Panc1 (cell line): Measurements from ENCODE around the gene PRR29. TPM values are rescaled to one million over a fixed set of nuclear protein-coding genes. Genes with fewer than 3 reads are reported as not detected.

ENCODE experiments used
- ATAC-seq: fragments of 200-7000 bp; cut with Tn5 transposase; 2 replicates; pipeline ENCODE4 v1.9.1; 2020; ENCODE audit warnings: mild to moderate bottlenecking, moderate library complexity
- BruUV-seq: library from RNA; stranded (reverse); fragments of 400-500 nt; replicated peaks from 2 replicates; lab custom pipeline; 2021; lab: Mats Ljungman, UMichigan
- CTCF ChIA-PET: fragments of 300-600 bp; sonication (Branson Sonifier 250); formaldehyde crosslinking; loops from one replicate; lab custom pipeline; 2022; ENCODE audit warnings: antibody characterized with exemption; lab: Charles Lee
- POLR2A ChIA-PET: fragments of 300-600 bp; sonication (Branson Sonifier 250); formaldehyde crosslinking; loops from one replicate; lab custom pipeline; 2022; ENCODE audit warnings: antibody characterized with exemption; lab: Charles Lee
- DNase-seq: peaks from one replicate; pipeline ENCODE4 v3.0.0-alpha.2; 2010; ENCODE audit warnings: low read depth, low spot score
- H3K27ac ChIP-seq: 2 replicates; pipeline ENCODE4 v1.5.1; 2011; ENCODE audit warnings: mild to moderate bottlenecking, low read length, inconsistent platforms
- H3K27me3 ChIP-seq: fragments of 200-500 bp; sonication (Bioruptor generic); 2 replicates; pipeline ENCODE4 v1.6.0; 2014; ENCODE audit warnings: low read length, inconsistent platforms; ENCODE audit not compliant: control insufficient read depth, insufficient read depth
- H3K36me3 ChIP-seq: fragments of 200-500 bp; sonication (Bioruptor generic); 2 replicates; pipeline ENCODE4 v1.5.1; 2014; ENCODE audit warnings: inconsistent platforms, mild to moderate bottlenecking, low read length, moderate library complexity; ENCODE audit not compliant: control insufficient read depth, insufficient read depth
- H3K4me1 ChIP-seq: 2 replicates; pipeline ENCODE4 v1.5.1; 2011; ENCODE audit warnings: inconsistent platforms, mild to moderate bottlenecking, low read length, moderate library complexity; ENCODE audit not compliant: control insufficient read depth, insufficient read depth
- H3K4me3 ChIP-seq, 2 experiments: 2 replicates each; pipeline ENCODE4 v1.5.1; 2011 to 2012; ENCODE audit warnings: low read depth in 2 of 2, low read length in 2 of 2, mild to moderate bottlenecking in 2 of 2, inconsistent platforms in 1 of 2, moderate library complexity in 1 of 2
- H3K9me3 ChIP-seq: fragments of 200-500 bp; sonication (Bioruptor generic); 2 replicates; pipeline ENCODE4 v1.5.1; 2014; ENCODE audit warnings: low read depth, mild to moderate bottlenecking, inconsistent platforms, low read length, moderate library complexity; ENCODE audit not compliant: control insufficient read depth, insufficient read depth
- POLR2AphosphoS5 ChIP-seq: IDR thresholded peaks from 2 replicates; pipeline ENCODE4 v1.6.1; 2012; ENCODE audit warnings: mild to moderate bottlenecking, low read depth, low read length, moderate library complexity
- REST ChIP-seq, 2 experiments: IDR thresholded peaks; 2 replicates each; pipeline ENCODE4 v1.6.1; 2011 to 2012; ENCODE audit warnings: low read depth in 2 of 2, control low read depth in 1 of 2, low read length in 1 of 2, mild to moderate bottlenecking in 1 of 2, moderate library complexity in 1 of 2; ENCODE audit not compliant: insufficient read depth in 1 of 2
- SIN3A ChIP-seq: IDR thresholded peaks from 2 replicates; pipeline ENCODE4 v1.6.1; 2012; ENCODE audit warnings: low read depth, mild to moderate bottlenecking, low read length, moderate library complexity, borderline replicate concordance; ENCODE audit not compliant: insufficient read depth
- TCF7L2 ChIP-seq: IDR thresholded peaks from 2 replicates; pipeline ENCODE4 v1.6.1; 2011; ENCODE audit warnings: mild to moderate bottlenecking, low read depth, low read length, inconsistent platforms
- in situ Hi-C: cut with HindIII; loops from 2 replicates; pipeline ENCODE4 v1.10.0; 2016; ENCODE audit warnings: low sequenced_read_pairs, low pct_unique_long_range_greater_than_20kb
- intact Hi-C: fragments of 100-400 bp; cut with micrococcal nuclease; formaldehyde crosslinking; loops from one replicate; pipeline ENCODE4 v1.10.0; 2022; ENCODE audit not compliant: unreplicated experiment
- total RNA-seq: library from RNA; stranded (reverse); gene quantifications from one replicate; pipeline ENCODE4 v1.2.1, GENCODE V29; 2021; ENCODE audit not compliant: unreplicated experiment
- TF ChIP-seq, protein P1 (sequence below): fragments of 450-650 bp; IDR thresholded peaks from 2 replicates; pipeline ENCODE4 v1.5.1; 2017; ENCODE audit warnings: mild to moderate bottlenecking

The PRR29 gene
- total RNA-seq, 1 experiment from 2014 or later = 0.10 TPM

DNA sequence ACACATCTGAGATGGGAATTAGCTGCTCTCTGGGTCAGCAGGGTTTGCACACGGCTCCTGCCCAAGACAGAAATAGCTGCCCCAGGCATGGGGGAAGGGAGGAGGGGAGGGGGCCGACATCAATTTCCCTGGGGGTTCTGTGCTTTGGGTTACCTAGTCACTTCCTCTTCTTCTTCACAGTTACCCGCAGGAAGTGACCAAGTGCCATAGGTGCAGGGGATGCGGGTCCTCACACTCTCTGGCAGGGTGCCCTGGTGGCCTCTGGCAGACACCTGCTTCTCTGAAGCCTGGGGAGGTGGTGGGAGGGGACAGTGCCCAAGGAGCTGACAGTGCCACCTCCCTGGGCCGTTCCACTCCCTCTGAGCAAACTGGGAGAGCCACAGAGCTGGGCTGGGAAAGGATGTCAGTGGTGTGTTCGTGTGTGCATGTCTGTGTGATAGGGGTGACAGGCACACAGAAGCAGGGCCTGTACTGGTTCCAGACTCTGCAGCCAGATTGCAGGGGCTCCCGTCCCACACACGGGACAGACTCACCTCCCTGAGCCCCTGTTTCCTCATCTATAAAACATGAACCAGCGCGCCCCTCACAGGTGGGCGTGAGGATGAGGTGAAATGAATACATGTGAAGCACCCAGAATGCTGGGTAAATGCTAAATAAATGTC lies 43.6 kb upstream of the PRR29 start:
- intact Hi-C loops (no loop called here), in situ Hi-C loops (no loop called here)
- ATAC-seq (no peak), DNase-seq (no peak)
- TF ChIP-seq, protein P1, sequence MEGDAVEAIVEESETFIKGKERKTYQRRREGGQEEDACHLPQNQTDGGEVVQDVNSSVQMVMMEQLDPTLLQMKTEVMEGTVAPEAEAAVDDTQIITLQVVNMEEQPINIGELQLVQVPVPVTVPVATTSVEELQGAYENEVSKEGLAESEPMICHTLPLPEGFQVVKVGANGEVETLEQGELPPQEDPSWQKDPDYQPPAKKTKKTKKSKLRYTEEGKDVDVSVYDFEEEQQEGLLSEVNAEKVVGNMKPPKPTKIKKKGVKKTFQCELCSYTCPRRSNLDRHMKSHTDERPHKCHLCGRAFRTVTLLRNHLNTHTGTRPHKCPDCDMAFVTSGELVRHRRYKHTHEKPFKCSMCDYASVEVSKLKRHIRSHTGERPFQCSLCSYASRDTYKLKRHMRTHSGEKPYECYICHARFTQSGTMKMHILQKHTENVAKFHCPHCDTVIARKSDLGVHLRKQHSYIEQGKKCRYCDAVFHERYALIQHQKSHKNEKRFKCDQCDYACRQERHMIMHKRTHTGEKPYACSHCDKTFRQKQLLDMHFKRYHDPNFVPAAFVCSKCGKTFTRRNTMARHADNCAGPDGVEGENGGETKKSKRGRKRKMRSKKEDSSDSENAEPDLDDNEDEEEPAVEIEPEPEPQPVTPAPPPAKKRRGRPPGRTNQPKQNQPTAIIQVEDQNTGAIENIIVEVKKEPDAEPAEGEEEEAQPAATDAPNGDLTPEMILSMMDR = no peak
- no peaks in the 10 kb centered on the region for H3K36me3 ChIP-seq
- no peak overlapping the region for H3K4me3 ChIP-seq
- ChIA-PET CTCF (interaction anchor here (0.5 kb wide), 1 partner anchor 76 kb away, joined by 4 read pairs; no protein-coding TSS in a partner anchor), POLR2A (interaction anchor here (0.6 kb wide), 1 partner anchor 72 kb away, joined by 14 read pairs; no protein-coding TSS in a partner anchor)
- H3K9me3 ChIP-seq = no peaks in the 10 kb centered on the region
- no peaks in the 10 kb centered on the region for H3K27me3 ChIP-seq
- no TSS peak for BruUV-seq
- no peak overlapping the region for H3K27ac ChIP-seq
- no peaks in the 10 kb centered on the region for H3K4me1 ChIP-seq

DNA sequence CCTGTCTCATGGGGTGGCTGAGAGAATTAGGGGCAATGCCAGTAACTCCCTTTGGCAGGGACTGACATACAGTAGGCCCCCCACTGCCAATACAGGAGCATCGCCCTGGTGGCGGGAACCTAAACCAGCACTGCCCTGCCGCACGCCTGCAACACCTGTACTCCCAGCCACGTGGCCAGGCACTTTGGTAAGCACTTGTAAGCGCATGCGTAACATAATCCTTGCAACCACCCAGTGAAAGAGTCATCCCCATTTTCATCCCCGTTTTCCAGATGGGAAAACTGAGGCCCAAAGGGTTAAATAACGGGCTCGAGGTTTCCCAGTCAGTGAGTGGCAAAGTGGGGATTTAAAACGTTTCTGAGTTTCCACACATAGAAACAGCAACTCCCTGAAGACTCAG lies 42.9 kb upstream of the PRR29 start:
- Histone ChIP-seq H3K27me3 (no peaks in the 10 kb centered on the region), H3K4me3 (no peak overlapping the region), H3K4me1 (no peaks in the 10 kb centered on the region), H3K27ac (no peak overlapping the region), H3K9me3 (no peaks in the 10 kb centered on the region), H3K36me3 (no peaks in the 10 kb centered on the region)
- no TSS peak for BruUV-seq
- ATAC-seq (no peak), DNase-seq (no peak)
- ChIA-PET POLR2A (no interaction called here), CTCF (no interaction called here)
- TF ChIP-seq REST (IDR thresholded peaks at IDR 0.05; ENCODE audit: insufficient read depth in 1 of 2, low read depth in 2 of 2, low read length in 1 of 2) = no peak
- TF ChIP-seq TCF7L2 = no peak
- TF ChIP-seq, protein P1 = no peak
- intact Hi-C loops = no loop called here
- in situ Hi-C loops = no loop called here

DNA sequence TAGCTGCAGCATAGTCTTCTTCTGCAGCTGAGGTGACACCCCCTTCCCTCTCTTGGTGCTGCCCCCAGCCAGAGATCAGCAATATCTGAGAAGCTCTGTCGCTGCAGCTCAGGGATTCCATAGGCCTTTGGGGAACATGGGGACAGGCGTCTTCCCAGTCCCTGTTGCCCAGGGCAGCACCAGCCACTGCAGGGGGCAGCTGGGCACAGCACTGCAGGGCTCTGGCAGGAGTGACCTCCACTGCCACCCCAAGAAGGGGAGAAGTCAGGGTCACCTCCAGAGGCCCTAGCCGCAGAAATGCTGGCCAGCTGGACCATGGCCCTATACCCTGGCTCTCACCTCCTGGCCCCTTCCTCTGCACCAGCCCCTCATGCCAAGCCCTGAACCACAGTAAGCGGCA lies 42.4 kb upstream of the PRR29 start:
- Histone ChIP-seq H3K9me3 (no peaks in the 10 kb centered on the region), H3K27ac (no peak overlapping the region), H3K36me3 (no peaks in the 10 kb centered on the region), H3K27me3 (no peaks in the 10 kb centered on the region), H3K4me3 (no peak overlapping the region), H3K4me1 (no peaks in the 10 kb centered on the region)
- ATAC-seq (no peak), DNase-seq (no peak)
- ChIA-PET POLR2A (no interaction called here), CTCF (no interaction called here)
- intact Hi-C loops (no loop called here), in situ Hi-C loops (no loop called here)
- no TSS peak for BruUV-seq
- TF ChIP-seq SIN3A (no peak), POLR2AphosphoS5 (no peak), TCF7L2 (no peak), REST (IDR thresholded peaks at IDR 0.05; ENCODE audit: insufficient read depth in 1 of 2, low read depth in 2 of 2, low read length in 1 of 2) (no peak)
- TF ChIP-seq, protein P1 = no peak
